MM.1S (cell line): ENCODE results near the gene PNO1.

Experiments used
- EZH2 ChIP-seq: fragments of 300-600 bp; sonication (generic); optimal IDR thresholded peaks from 2 replicates; pipeline ENCODE3; 2017; ENCODE audit warnings: low read depth, mild to moderate bottlenecking, antibody characterized with exemption, low read length, mixed read lengths
- TF ChIP-seq, protein P1 (sequence below): fragments of 300-600 bp; sonication (generic); IDR thresholded peaks from 2 replicates; pipeline ENCODE4 v1.5.1; 2016; ENCODE audit warnings: antibody characterized with exemption, low read length, mixed read lengths

DNA sequence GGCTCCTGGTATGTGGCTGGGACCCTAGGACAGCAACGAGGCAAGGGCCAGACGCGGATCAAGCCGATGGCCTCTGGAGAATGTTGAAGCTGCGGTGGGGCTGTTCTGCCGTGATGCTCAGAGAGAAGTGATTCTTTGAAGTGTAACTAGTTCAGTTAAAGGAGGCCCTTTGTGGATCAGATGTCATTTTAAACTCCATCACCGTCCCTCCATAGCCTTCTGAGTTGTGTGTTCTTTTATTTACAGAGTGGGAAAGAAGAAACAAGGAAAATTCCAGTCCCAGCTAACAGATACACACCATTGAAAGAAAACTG, 403 bp downstream of the PNO1 start:
- TF ChIP-seq, protein P1, sequence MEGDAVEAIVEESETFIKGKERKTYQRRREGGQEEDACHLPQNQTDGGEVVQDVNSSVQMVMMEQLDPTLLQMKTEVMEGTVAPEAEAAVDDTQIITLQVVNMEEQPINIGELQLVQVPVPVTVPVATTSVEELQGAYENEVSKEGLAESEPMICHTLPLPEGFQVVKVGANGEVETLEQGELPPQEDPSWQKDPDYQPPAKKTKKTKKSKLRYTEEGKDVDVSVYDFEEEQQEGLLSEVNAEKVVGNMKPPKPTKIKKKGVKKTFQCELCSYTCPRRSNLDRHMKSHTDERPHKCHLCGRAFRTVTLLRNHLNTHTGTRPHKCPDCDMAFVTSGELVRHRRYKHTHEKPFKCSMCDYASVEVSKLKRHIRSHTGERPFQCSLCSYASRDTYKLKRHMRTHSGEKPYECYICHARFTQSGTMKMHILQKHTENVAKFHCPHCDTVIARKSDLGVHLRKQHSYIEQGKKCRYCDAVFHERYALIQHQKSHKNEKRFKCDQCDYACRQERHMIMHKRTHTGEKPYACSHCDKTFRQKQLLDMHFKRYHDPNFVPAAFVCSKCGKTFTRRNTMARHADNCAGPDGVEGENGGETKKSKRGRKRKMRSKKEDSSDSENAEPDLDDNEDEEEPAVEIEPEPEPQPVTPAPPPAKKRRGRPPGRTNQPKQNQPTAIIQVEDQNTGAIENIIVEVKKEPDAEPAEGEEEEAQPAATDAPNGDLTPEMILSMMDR = no peak
- TF ChIP-seq EZH2 = no peak
